Psoas muscle (tissue), 8 donors: Measurements from ENCODE around the gene ZNF366. TPM values are rescaled to one million over a fixed set of nuclear protein-coding genes. Genes with fewer than 3 reads are reported as not detected.

ENCODE experiments used
- ATAC-seq, 4 donors: fragments of 200-7000 bp; cut with Tn5 transposase; one replicate each; pipeline ENCODE4 v1.9.1; 2020; ENCODE audit warnings: moderate library complexity in 3 of 4, mild to moderate bottlenecking in 2 of 4
- DNase-seq, 2 donors: peaks; one replicate each; pipeline ENCODE4 v3.0.0-alpha.2; 2020
- H3K27ac ChIP-seq: fragments of 200-600 bp; one replicate; pipeline ENCODE4 v1.8.0; 2022
- H3K27me3 ChIP-seq, 3 donors: fragments of 200-600 bp in 1 of 3; one replicate each; pipeline versions ENCODE4 v1.6.1 to v1.8.0; 2013 to 2022; ENCODE audit warnings: low read length in 2 of 3, mild to moderate bottlenecking in 2 of 3, moderate library complexity in 1 of 3; ENCODE audit not compliant: insufficient read depth in 3 of 3
- H3K36me3 ChIP-seq, 2 donors: fragments of 200-600 bp in 1 of 2; one replicate each; pipeline versions ENCODE4 v1.6.1 to v1.8.0; 2013 to 2022; ENCODE audit warnings: low read depth in 1 of 2, mild to moderate bottlenecking in 1 of 2, moderate library complexity in 1 of 2; ENCODE audit not compliant: insufficient read depth in 1 of 2
- H3K4me1 ChIP-seq: fragments of 200-600 bp; one replicate; pipeline ENCODE4 v1.8.0; 2022
- H3K4me3 ChIP-seq: fragments of 200-600 bp; one replicate; pipeline ENCODE4 v1.8.0; 2022; ENCODE audit warnings: mild to moderate bottlenecking
- H3K9me3 ChIP-seq: fragments of 200-600 bp; one replicate; pipeline ENCODE4 v1.8.0; 2022
- whole genome bisulfite sequencing, 3 donors: extraction: QIAGEN DNeasy Blood & Tissue Kit; methylation state at CpG; one replicate each; pipeline versions ENCODE4 v1.1.6 to v1.1.7; 2013; 5-methylcytosine and 5-hydroxymethylcytosine counted together
- intact Hi-C, 2 donors: fragments of 100-400 bp; cut with DNase I; formaldehyde crosslinking; loops; one replicate each; pipeline versions ENCODE4 v1.11.0 to v1.14.2; 2022
- polyA plus RNA-seq, 3 donors: library from polyadenylated mRNA; stranded (reverse); fragments of 200-250 nt; gene quantifications; one replicate each; pipeline ENCODE4 v1.2.3, GENCODE V29; 2013
- total RNA-seq, 4 donors: library from RNA; stranded (reverse); fragmentation: NEBNext Ultra II Directional in 2 of 4; extraction: Animal tissue kit (Norgen Biotek cat#: 25700) in 2 of 4; gene quantifications; one replicate each; pipeline versions ENCODE4 v1.2.1 to v1.2.4, GENCODE V29; 2021 to 2023
- TF ChIP-seq, protein P1 (sequence below): fragments of 200-600 bp; IDR thresholded peaks from one replicate; pipeline ENCODE4 v1.8.0; 2022; ENCODE audit warnings: antibody characterized with exemption
- donor health status: healthy with polysubstance abuse.
- donor health status: DM: no; HTN: no; CAD: no; lungs with moderate emphysema.
- donor health status: Bipolar disorder and iron deficiency.
- donor health status: healthy.
- donor health status: DM: yes; HTN: yes; CAD: no.
- donor health status: DM: no; HTN: no; CAD: no.
- donor health status: DM: no; HTN: no; CAD: no.
- donor health status: DM: yes; HTN: yes; CAD: no.

ZNF366 gene
- total and polyA plus RNA-seq, 7 donors, result 1.2 to 6.6 (median 3.4) TPM

DNA sequence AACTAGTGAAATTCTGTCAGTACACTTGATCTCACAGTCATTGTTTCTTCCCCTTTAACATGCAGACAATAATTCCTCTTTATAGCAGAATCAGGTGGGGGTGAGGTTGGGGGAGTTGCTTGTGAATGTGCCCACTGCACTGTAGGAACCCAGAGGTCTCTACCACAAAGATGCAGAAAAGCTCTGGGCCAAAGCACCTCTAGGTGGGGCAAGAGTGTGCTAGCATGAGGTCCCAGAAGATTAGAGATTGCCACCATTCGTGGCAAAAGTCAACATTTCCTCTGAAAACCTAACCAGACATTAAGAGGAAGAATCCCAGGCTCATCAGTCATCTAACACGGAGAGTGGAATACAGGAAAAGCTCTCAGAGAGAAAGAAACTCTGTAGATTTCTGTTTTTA, 112.5 kb downstream of the ZNF366 start:
- Histone ChIP-seq H3K4me3 (no peak overlapping the region), H3K27ac (no peak overlapping the region), H3K36me3 (no peaks in the 10 kb centered on the region), H3K9me3 (no peaks in the 10 kb centered on the region), H3K4me1 (peaks cover 28% of the 10 kb centered on the region), H3K27me3 (no peaks in the 10 kb centered on the region)
- WGBS, 3 donors, result 52 to 74% (median 70%) methylated on average over 2 of the region's 2 CpGs
- no peak for ATAC-seq
- no peak for DNase-seq
- TF ChIP-seq, protein P1, sequence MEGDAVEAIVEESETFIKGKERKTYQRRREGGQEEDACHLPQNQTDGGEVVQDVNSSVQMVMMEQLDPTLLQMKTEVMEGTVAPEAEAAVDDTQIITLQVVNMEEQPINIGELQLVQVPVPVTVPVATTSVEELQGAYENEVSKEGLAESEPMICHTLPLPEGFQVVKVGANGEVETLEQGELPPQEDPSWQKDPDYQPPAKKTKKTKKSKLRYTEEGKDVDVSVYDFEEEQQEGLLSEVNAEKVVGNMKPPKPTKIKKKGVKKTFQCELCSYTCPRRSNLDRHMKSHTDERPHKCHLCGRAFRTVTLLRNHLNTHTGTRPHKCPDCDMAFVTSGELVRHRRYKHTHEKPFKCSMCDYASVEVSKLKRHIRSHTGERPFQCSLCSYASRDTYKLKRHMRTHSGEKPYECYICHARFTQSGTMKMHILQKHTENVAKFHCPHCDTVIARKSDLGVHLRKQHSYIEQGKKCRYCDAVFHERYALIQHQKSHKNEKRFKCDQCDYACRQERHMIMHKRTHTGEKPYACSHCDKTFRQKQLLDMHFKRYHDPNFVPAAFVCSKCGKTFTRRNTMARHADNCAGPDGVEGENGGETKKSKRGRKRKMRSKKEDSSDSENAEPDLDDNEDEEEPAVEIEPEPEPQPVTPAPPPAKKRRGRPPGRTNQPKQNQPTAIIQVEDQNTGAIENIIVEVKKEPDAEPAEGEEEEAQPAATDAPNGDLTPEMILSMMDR, result peak; percentile 25
- intact Hi-C loops, result loop anchor here (5.0 kb wide), 1 partner anchor 33 kb away; no protein-coding TSS in a partner anchor

DNA sequence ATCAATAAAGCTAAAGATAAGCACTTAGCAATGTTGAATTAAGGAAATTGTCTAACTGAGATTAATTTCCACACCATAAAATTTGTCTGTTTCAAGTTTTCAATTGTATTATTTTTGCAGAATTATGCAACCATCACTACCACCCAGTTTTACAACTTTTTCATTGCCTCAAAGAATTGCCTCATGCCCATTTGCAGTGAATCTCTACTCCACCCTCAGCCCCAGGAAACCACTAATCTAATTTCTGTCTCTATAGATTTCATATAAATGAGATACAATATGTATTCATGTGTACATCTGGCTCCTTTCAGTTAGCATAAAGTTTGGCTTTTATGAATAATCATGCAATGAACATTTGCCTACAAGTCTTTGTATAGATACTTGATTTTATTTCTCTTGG, 114.2 kb downstream of the ZNF366 start:
- peak overlapping the region; percentile 88 for H3K27ac ChIP-seq
- no peak for ATAC-seq
- intact Hi-C loops, result loop anchor here (5.0 kb wide), 1 partner anchor 34 kb away; no protein-coding TSS in a partner anchor

More for the DNA sequence above, 114.2 kb downstream of the ZNF366 start:
- TF ChIP-seq, protein P1, result no peak
- Histone ChIP-seq H3K36me3 (no peaks in the 10 kb centered on the region), H3K9me3 (no peaks in the 10 kb centered on the region), H3K27me3 (no peaks in the 10 kb centered on the region), H3K4me1 (peaks cover 40% of the 10 kb centered on the region), H3K4me3 (no peak overlapping the region)
- DNase-seq, result no peak

Other genes with a start within 250 kb of the ZNF366 start
- 10 to 100 TPM; 49.5 to 76.9 (median 65.8) TPM for gene MRPS27, start 187.2 kb downstream of the ZNF366 start, total RNA-seq
- gene MRPS27, start 187.2 kb downstream of the ZNF366 start, polyA plus RNA-seq, result 10 to 100 TPM; 34.9 to 71.5 (median 40.9) TPM
- 10 to 100 TPM; 12.5 to 30.8 (median 20.0) TPM for gene PTCD2, start 187.0 kb downstream of the ZNF366 start, total RNA-seq
- 10 to 100 TPM in 1 of 3 donors, 1 to 10 TPM in 2; 6.2 to 12.8 (median 6.6) TPM for gene PTCD2, start 187.0 kb downstream of the ZNF366 start, polyA plus RNA-seq